HCT116 (cell line): Measurements from ENCODE around the gene PLEKHM3. TPM values are rescaled to one million over a fixed set of nuclear protein-coding genes. Genes with fewer than 3 reads are reported as not detected.

Experiments used
- ATAC-seq: fragments of 200-7000 bp; cut with Tn5 transposase; 2 replicates; pipeline ENCODE4 v1.9.1; 2020; ENCODE audit warnings: mild to moderate bottlenecking, moderate library complexity
- BruUV-seq: library from RNA; stranded (reverse); fragments of 400-500 nt; replicated peaks from 2 replicates; lab custom pipeline; 2021; lab: Mats Ljungman, UMichigan
- CTCF ChIA-PET: fragments of 300-600 bp; sonication (Branson Sonifier 250); formaldehyde crosslinking; loops from one replicate; lab custom pipeline; 2021; ENCODE audit warnings: antibody characterized with exemption; lab: Charles Lee
- POLR2A ChIA-PET: fragments of 300-600, 350-600 bp; sonication (Branson Sonifier 250); formaldehyde crosslinking; loops from one replicate; lab custom pipeline; 2021; ENCODE audit warnings: antibody characterized with exemption; lab: Charles Lee
- RAD21 ChIA-PET, 2 experiments: fragments of 300-600 bp; sonication (Branson Sonifier 250); formaldehyde crosslinking; loops; one replicate each; lab custom pipeline; 2023; ENCODE audit warnings: low total read pairs in 2 of 2; ENCODE audit not compliant: uncharacterized antibody in 2 of 2, unreplicated experiment in 2 of 2, low non-redundant PET in 1 of 2; lab: Charles Lee
- DNase-seq: peaks from one replicate; pipeline ENCODE4 v3.0.0-alpha.2; 2010; ENCODE audit warnings: low read depth, low spot score
- H2AFZ ChIP-seq: fragments of 200-600 bp; shearing (Covaris generic), sonication (generic); 2 replicates; pipeline ENCODE4 v1.6.1; 2017; ENCODE audit warnings: low read depth, mixed run types, mixed read lengths, antibody characterized with exemption, low read length; ENCODE audit not compliant: poor library complexity, severe bottlenecking
- H3K27ac ChIP-seq: 2 replicates; pipeline ENCODE4 v1.5.1; 2012; ENCODE audit warnings: low read depth, low read length
- H3K27me3 ChIP-seq: fragments of 200-600 bp; sonication (generic); 2 replicates; pipeline ENCODE4 v1.6.1; 2016; ENCODE audit warnings: mixed run types, low read length, mixed read lengths; ENCODE audit not compliant: insufficient read depth
- H3K36me3 ChIP-seq, 2 experiments: fragments of 200-500 bp in 1 of 2; fragments of 200-600 bp in 1 of 2; sonication (Bioruptor generic) in 1 of 2; sonication (generic) in 1 of 2; 2 replicates each; pipeline versions ENCODE4 v1.5.1 to v1.6.1; 2014 to 2016; ENCODE audit warnings: low read length in 2 of 2, inconsistent platforms in 1 of 2, mixed read lengths in 1 of 2, mixed run types in 1 of 2; ENCODE audit not compliant: insufficient read depth in 2 of 2, control insufficient read depth in 1 of 2
- H3K4me1 ChIP-seq, 2 experiments: fragments of 200-600 bp in 1 of 2; sonication (generic) in 1 of 2; 2 replicates each; pipeline versions ENCODE4 v1.5.1 to v1.6.1; 2012 to 2017; ENCODE audit warnings: low read length in 2 of 2, inconsistent platforms in 1 of 2, mild to moderate bottlenecking in 1 of 2, mixed read lengths in 1 of 2, mixed run types in 1 of 2, moderate library complexity in 1 of 2; ENCODE audit not compliant: insufficient read depth in 2 of 2, control insufficient read depth in 1 of 2
- H3K4me2 ChIP-seq: fragments of 200-600 bp; sonication (generic); 2 replicates; pipeline ENCODE4 v1.6.1; 2017; ENCODE audit warnings: mixed run types, low read length, mixed read lengths
- H3K4me3 ChIP-seq, 2 experiments: fragments of 200-600 bp in 1 of 2; sonication (generic) in 1 of 2; replicated peaks in 1 of 2; 2 replicates each; pipeline ENCODE4 v1.5.1; 2011 to 2016; ENCODE audit warnings: low read length in 2 of 2, control low read depth in 1 of 2, low read depth in 1 of 2, mild to moderate bottlenecking in 1 of 2, mixed read lengths in 1 of 2, mixed run types in 1 of 2
- H3K79me2 ChIP-seq: fragments of 200-600 bp; sonication (generic); 2 replicates; pipeline ENCODE4 v1.6.1; 2017; ENCODE audit warnings: mild to moderate bottlenecking, mixed run types, low read length, moderate library complexity, mixed read lengths; ENCODE audit not compliant: insufficient read depth
- H3K9ac ChIP-seq: fragments of 200-600 bp; sonication (generic); 2 replicates; pipeline ENCODE4 v1.6.1; 2016; ENCODE audit warnings: low read length, mixed read lengths
- H3K9me2 ChIP-seq: fragments of 200-600 bp; sonication (generic), shearing (Covaris generic); 2 replicates; pipeline ENCODE4 v1.6.1; 2017; ENCODE audit warnings: mixed run types, mild to moderate bottlenecking, moderate library complexity; ENCODE audit not compliant: insufficient read depth
- H3K9me3 ChIP-seq, 2 experiments: fragments of 200-500 bp in 1 of 2; fragments of 200-600 bp in 1 of 2; sonication (Bioruptor generic) in 1 of 2; sonication (generic) in 1 of 2; 2 replicates each; pipeline ENCODE4 v1.6.1; 2014 to 2017; ENCODE audit warnings: low read length in 2 of 2, mixed read lengths in 2 of 2, inconsistent platforms in 1 of 2, low read depth in 1 of 2, mild to moderate bottlenecking in 1 of 2, mixed run types in 1 of 2, moderate library complexity in 1 of 2; ENCODE audit not compliant: control insufficient read depth in 1 of 2, insufficient read depth in 1 of 2
- H4K20me1 ChIP-seq: fragments of 200-600 bp; sonication (generic), shearing (Covaris generic); 2 replicates; pipeline ENCODE4 v1.6.1; 2017; ENCODE audit warnings: mixed run types, mild to moderate bottlenecking, moderate library complexity; ENCODE audit not compliant: insufficient read depth
- CTCF ChIP-seq, 3 experiments: fragments of 200-600 bp in 1 of 3; sonication (generic) in 1 of 3; IDR thresholded peaks in 2 of 3; conservative IDR thresholded peaks in 1 of 3; 2 replicates each; pipeline ENCODE4 v1.5.1; 2012 to 2017; ENCODE audit warnings: low read depth in 2 of 3, low read length in 2 of 3, antibody characterized with exemption in 1 of 3, borderline replicate concordance in 1 of 3, control low read depth in 1 of 3, mild to moderate bottlenecking in 1 of 3, mixed read lengths in 1 of 3, mixed run types in 1 of 3, moderate library complexity in 1 of 3; ENCODE audit not compliant: insufficient read depth in 1 of 3
- EGR1 ChIP-seq: IDR thresholded peaks from 2 replicates; pipeline ENCODE4 v1.6.1; 2012; ENCODE audit warnings: low read depth
- EZH2phosphoT487 ChIP-seq: fragments of 200-600 bp; IDR thresholded peaks from 2 replicates; pipeline ENCODE4 v1.6.1; 2018; ENCODE audit warnings: antibody characterized with exemption, borderline replicate concordance
- JUND ChIP-seq: IDR thresholded peaks from 2 replicates; pipeline ENCODE4 v1.6.1; 2012
- MAX ChIP-seq: IDR thresholded peaks from 2 replicates; pipeline ENCODE4 v1.6.1; 2012
- POLR2A ChIP-seq: IDR thresholded peaks from 2 replicates; pipeline ENCODE4 v1.7.0; 2011; ENCODE audit warnings: borderline replicate concordance; ENCODE audit not compliant: insufficient read depth, insufficient read length; ENCODE audit errors: extremely low read depth
- SIN3A ChIP-seq: IDR thresholded peaks from 2 replicates; pipeline ENCODE4 v1.6.1; 2012; ENCODE audit warnings: low read depth
- SP1 ChIP-seq: IDR thresholded peaks from 2 replicates; pipeline ENCODE4 v1.6.1; 2012; ENCODE audit warnings: low read depth
- SRF ChIP-seq: IDR thresholded peaks from 2 replicates; pipeline ENCODE4 v1.6.1; 2012; ENCODE audit warnings: low read depth
- YY1 ChIP-seq: IDR thresholded peaks from 2 replicates; pipeline ENCODE4 v1.6.1; 2011; ENCODE audit warnings: low read length, low read depth, moderate library complexity, mild to moderate bottlenecking; ENCODE audit not compliant: insufficient replicate concordance; ENCODE audit errors: extremely low read depth
- ZBTB33 ChIP-seq: IDR thresholded peaks from 2 replicates; pipeline ENCODE4 v1.6.1; 2011; ENCODE audit warnings: mild to moderate bottlenecking, low read length, moderate library complexity; ENCODE audit not compliant: insufficient replicate concordance; ENCODE audit errors: extremely low read depth
- intact Hi-C: fragments of 100-400 bp; cut with micrococcal nuclease; formaldehyde crosslinking; loops from 2 replicates; pipeline ENCODE4 v1.10.0; 2022
- total RNA-seq: library from RNA; stranded (reverse); gene quantifications from one replicate; pipeline ENCODE4 v1.2.1, GENCODE V29; 2021; ENCODE audit not compliant: unreplicated experiment

The PLEKHM3 gene
- total RNA-seq, 1 experiment from 2014 or later = 6.3 TPM

- Histone ChIP-seq H3K27me3 (no peaks in the 10 kb centered on the region), H3K9me2 (no peaks in the 10 kb centered on the region), H3K27ac (no peak overlapping the region), H4K20me1 (no peaks in the 10 kb centered on the region), H3K79me2 (no peaks in the 10 kb centered on the region), H3K4me2 (no peak overlapping the region), H3K4me3 (no peak overlapping the region), H3K36me3 (no peaks in the 10 kb centered on the region), H3K9me3 (no peaks in the 10 kb centered on the region), H3K4me1 (no peaks in the 10 kb centered on the region), H3K9ac (no peak overlapping the region), H2AFZ (no peak overlapping the region)
- intact Hi-C loops = loop anchor here (5.0 kb wide), 1 partner anchor 98 kb away; no protein-coding TSS in a partner anchor
- TF ChIP-seq JUND (no peak), SIN3A (no peak), SRF (no peak), POLR2A (no peak), EZH2phosphoT487 (no peak), SP1 (no peak), EGR1 (no peak), MAX (no peak), ZBTB33 (no peak), CTCF (IDR thresholded peaks at IDR 0.05 in 2 of 3, conservative IDR thresholded peaks at IDR 0.05 in 1 of 3; ENCODE audit: borderline replicate concordance in 1 of 3, insufficient read depth in 1 of 3, low read depth in 2 of 3, low read length in 2 of 3) (no peak), YY1 (no peak)
- ChIA-PET POLR2A (no interaction called here), RAD21 (interaction anchor here in 1 of 2 experiments (1.6 kb wide), 1 partner anchor 229 kb away, joined by 3 read pairs; no protein-coding TSS in a partner anchor), CTCF (interaction anchor here (1.2 to 1.3 kb wide), 2 partner anchors 98 to 228 kb away, joined by 3 to 4 read pairs; no protein-coding TSS in a partner anchor)
- no TSS peak for BruUV-seq
- no peak for DNase-seq
- no peak for ATAC-seq
Observed at GRCh38 chr2:207974216-207974605, 51.1 kb downstream of the PLEKHM3 start.
